ENCODE measurements around the gene HERC3. TPM values are rescaled to one million over a fixed set of nuclear protein-coding genes. Genes with fewer than 3 reads are reported as not detected.

Gene HERC3
- 15.8 to 17.2 TPM (median 17.0 TPM) in 3 replicates for total RNA-seq

DNA sequence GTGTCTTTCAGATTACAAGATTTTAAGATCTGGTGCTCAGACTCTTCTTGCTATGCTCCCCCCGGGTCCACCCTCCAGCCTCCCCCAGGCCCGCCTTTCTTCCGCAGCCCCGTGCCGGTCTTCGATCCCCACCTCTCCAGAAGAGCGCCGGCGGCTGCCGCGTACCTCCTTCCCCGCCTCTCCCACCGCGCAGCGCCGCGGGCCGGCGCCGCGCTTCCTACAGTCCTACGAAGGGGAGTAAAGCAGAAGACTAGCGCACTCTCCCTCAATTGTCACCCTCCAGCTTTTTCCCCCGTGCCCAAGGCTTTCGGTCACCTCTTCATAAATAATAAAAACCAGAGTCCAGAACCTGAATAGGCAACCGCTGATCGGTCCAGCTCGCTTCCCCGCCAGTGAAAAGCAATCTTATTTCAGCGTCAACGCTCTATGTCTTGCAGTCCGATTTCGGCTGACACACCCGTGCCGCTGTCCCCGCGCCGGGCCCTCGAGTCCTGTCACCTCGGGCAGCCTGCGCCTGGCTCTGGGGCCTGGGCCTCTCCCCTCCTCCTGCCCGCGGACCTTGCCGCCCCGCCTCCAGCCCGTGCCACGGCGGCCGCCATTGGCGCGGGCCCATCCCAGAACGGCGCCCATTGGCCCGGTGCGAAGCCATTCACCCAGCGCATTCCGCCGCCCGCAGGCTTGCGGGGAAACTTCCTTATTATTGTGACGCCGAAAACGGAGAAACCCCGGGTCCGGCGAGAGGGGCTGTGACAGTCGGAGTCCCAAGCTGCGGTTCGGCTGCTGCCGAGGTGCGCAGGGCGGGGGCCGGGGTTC is at the start of gene HERC3:
TSS of gene HERC3 (plus strand) at position 694 of the 813 bp plus-strand sequence. CDS start 13,344 bp downstream, outside the sequence.
- DNase-seq (ENCODE audit: low spot score in 2 of 2, unreplicated experiment in 2 of 2), result peak; percentile 83 to 92
- H3K27ac Mint-ChIP-seq, result peak within 1 kb of the TSS; percentile 95
- TF ChIP-seq, protein P1, sequence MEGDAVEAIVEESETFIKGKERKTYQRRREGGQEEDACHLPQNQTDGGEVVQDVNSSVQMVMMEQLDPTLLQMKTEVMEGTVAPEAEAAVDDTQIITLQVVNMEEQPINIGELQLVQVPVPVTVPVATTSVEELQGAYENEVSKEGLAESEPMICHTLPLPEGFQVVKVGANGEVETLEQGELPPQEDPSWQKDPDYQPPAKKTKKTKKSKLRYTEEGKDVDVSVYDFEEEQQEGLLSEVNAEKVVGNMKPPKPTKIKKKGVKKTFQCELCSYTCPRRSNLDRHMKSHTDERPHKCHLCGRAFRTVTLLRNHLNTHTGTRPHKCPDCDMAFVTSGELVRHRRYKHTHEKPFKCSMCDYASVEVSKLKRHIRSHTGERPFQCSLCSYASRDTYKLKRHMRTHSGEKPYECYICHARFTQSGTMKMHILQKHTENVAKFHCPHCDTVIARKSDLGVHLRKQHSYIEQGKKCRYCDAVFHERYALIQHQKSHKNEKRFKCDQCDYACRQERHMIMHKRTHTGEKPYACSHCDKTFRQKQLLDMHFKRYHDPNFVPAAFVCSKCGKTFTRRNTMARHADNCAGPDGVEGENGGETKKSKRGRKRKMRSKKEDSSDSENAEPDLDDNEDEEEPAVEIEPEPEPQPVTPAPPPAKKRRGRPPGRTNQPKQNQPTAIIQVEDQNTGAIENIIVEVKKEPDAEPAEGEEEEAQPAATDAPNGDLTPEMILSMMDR (IDR thresholded peaks at IDR 0.05; ENCODE audit: unreplicated experiment), result no peak
- H3K4me1 Mint-ChIP-seq, result peaks cover 22% of the 10 kb centered on the region
- peaks cover 22% of the 10 kb centered on the region for H3K27me3 Mint-ChIP-seq (ENCODE audit: low read depth)
- H3K9me3 Mint-ChIP-seq, result no peaks in the 10 kb centered on the region
- peaks cover 5% of the 10 kb centered on the region for H3K36me3 Mint-ChIP-seq
- peak within 1 kb of the TSS; percentile 92 for H3K4me3 Mint-ChIP-seq

DNA sequence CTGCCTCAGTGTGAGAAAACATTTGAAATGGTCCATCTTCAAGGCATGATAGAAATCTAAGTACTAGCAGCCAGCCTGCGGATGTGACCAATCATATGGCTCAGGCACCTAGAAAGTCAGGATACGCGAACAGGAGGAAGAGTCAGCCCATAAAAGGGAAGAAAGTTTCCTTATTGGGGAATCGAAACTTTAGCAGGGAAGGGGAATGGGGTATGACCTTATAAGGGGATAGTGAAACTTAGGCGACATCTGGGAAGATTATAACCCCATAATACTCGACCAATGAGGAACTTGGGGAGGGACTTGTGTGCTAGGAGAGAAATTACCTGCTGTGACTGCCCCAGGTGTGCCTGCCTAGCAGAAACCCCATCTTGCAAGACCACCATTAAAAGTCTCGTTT is 42.5 kb upstream of the HERC3 start:
- TF ChIP-seq, protein P1 (IDR thresholded peaks at IDR 0.05; ENCODE audit: unreplicated experiment), result no peak
- no peak for DNase-seq (ENCODE audit: low spot score in 2 of 2, unreplicated experiment in 2 of 2)
- no peaks in the 10 kb centered on the region for H3K4me1 Mint-ChIP-seq
- no peaks in the 10 kb centered on the region for H3K36me3 Mint-ChIP-seq
- H3K27ac Mint-ChIP-seq, result no peak overlapping the region
- no peaks in the 10 kb centered on the region for H3K9me3 Mint-ChIP-seq
- H3K27me3 Mint-ChIP-seq (ENCODE audit: low read depth), result no peaks in the 10 kb centered on the region
- H3K4me3 Mint-ChIP-seq, result no peak overlapping the region

DNA sequence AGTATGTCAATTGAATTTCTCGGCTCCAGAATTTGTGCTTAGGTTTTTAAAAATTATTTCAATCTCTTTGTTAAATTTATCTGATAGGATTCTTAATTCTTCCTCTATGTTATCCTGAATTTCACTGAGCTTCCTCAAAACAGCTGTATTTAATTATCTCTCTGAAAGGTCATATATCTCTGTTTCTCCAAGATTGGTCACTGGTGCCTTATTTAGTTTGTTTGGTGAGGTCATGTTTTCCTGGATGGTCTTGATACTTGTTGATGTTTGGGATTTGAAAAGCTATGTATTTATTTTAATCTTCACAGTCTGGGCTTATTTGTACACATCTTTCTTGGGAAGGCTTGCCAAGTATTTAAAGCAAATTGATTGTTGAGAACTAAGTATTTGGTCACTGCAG is 24.7 kb upstream of the HERC3 start:
- no peaks in the 10 kb centered on the region for H3K27me3 Mint-ChIP-seq (ENCODE audit: low read depth)
- no peak for DNase-seq (ENCODE audit: low spot score in 2 of 2, unreplicated experiment in 2 of 2)
- H3K9me3 Mint-ChIP-seq, result peaks cover 22% of the 10 kb centered on the region
- H3K4me3 Mint-ChIP-seq, result no peak overlapping the region
- H3K36me3 Mint-ChIP-seq, result no peaks in the 10 kb centered on the region
- peaks cover 7% of the 10 kb centered on the region for H3K4me1 Mint-ChIP-seq
- H3K27ac Mint-ChIP-seq, result peak overlapping the region; percentile 1
- TF ChIP-seq, protein P1 (IDR thresholded peaks at IDR 0.05; ENCODE audit: unreplicated experiment), result no peak

DNA sequence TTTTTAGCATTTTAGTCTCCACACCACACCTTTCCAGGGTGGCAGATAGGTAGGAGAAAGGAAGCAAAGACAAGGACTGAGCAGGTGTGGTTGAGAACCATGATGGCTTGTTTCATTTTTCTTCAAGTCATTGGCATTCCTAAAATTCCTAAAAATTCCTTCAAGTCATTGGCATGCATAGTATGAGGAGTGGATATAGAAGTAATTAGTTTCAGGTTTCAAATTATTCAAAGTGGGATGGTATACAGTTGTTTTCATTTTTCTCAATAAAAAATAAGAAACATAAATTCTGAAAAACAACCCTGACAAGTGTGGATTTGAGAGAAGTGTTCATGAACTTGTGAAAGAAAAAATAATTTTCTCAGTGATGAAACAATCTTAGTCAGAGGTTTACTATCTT is 22.3 kb upstream of the HERC3 start:
- no peak overlapping the region for H3K4me3 Mint-ChIP-seq
- H3K27me3 Mint-ChIP-seq (ENCODE audit: low read depth), result no peaks in the 10 kb centered on the region
- H3K27ac Mint-ChIP-seq, result peak overlapping the region; percentile 50
- TF ChIP-seq, protein P1 (IDR thresholded peaks at IDR 0.05; ENCODE audit: unreplicated experiment), result no peak
- peaks cover 19% of the 10 kb centered on the region for H3K4me1 Mint-ChIP-seq
- no peaks in the 10 kb centered on the region for H3K36me3 Mint-ChIP-seq
- no peak for DNase-seq (ENCODE audit: low spot score in 2 of 2, unreplicated experiment in 2 of 2)
- peaks cover 13% of the 10 kb centered on the region for H3K9me3 Mint-ChIP-seq

DNA sequence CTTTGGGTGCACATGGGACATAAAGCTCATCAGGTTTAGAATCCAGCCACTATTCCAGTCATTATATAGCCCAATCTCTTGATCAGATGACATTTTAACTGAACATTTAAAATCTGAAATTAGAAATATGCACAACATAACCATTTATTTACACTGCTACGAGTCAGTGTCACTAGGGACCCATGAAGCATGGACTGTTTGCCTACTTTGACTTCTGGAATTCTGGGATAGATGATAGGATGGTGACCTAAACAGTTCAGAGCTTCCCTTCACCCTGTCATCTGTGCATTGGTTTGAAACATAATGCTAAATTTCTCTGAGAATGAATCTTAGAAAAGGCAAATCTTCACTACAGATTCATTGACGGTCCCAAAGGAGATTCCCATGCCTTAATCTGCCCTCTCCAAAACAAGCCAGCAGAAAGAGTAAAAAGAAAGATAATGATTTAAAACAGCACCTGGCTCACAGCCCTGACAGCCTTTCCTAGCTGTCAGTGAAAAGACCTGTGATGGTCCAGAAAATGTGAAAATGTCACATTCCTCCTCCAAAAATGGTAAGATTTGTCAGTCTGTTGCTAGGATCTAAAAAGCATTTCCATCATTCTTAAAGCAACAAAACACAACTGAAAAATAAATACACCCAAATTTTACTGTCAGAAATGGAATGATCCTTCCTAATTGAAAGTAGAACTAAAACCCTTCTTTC is 18.9 kb upstream of the HERC3 start:
- Mint-ChIP-seq H3K27me3 (ENCODE audit: low read depth) (no peaks in the 10 kb centered on the region), H3K4me1 (peaks cover 19% of the 10 kb centered on the region), H3K36me3 (no peaks in the 10 kb centered on the region), H3K9me3 (peaks cover 3% of the 10 kb centered on the region), H3K4me3 (no peak overlapping the region), H3K27ac (peak overlapping the region; percentile 37)
- TF ChIP-seq, protein P1 (IDR thresholded peaks at IDR 0.05; ENCODE audit: unreplicated experiment), result no peak
- no peak for DNase-seq (ENCODE audit: low spot score in 2 of 2, unreplicated experiment in 2 of 2)
